ENCODE results near the gene TMEM54.

The TMEM54 gene

GRCh38 chr1:32899586-32900296 lies 1.4 kb downstream of the TMEM54 start:
- no peak for DNase-seq (ENCODE audit: low read depth)
- no peak for TF ChIP-seq CTCF (IDR thresholded peaks at IDR 0.05; ENCODE audit: low read length, missing control alignments)
- H3K4me3 ChIP-seq (replicated peaks; ENCODE audit: low read depth, low read length), result no peak overlapping the region

- no peak for TF ChIP-seq CTCF (IDR thresholded peaks at IDR 0.05; ENCODE audit: low read length, missing control alignments)
- no peak for DNase-seq (ENCODE audit: low read depth)
- no peak overlapping the region for H3K4me3 ChIP-seq (replicated peaks; ENCODE audit: low read depth, low read length)
Measured at GRCh38 chr1:32898958-32899357, 2.2 kb downstream of the TMEM54 start.

GRCh38 chr1:32898056-32898455 lies 3.1 kb downstream of the TMEM54 start:
- H3K4me3 ChIP-seq (replicated peaks; ENCODE audit: low read depth, low read length), result no peak overlapping the region
- DNase-seq (ENCODE audit: low read depth), result no peak
- TF ChIP-seq CTCF (IDR thresholded peaks at IDR 0.05; ENCODE audit: low read length, missing control alignments), result no peak

GRCh38 chr1:32897082-32898049 lies 3.8 kb downstream of the TMEM54 start:
- H3K4me3 ChIP-seq (replicated peaks; ENCODE audit: low read depth, low read length), result no peak overlapping the region
- no peak for TF ChIP-seq CTCF (IDR thresholded peaks at IDR 0.05; ENCODE audit: low read length, missing control alignments)
- DNase-seq (ENCODE audit: low read depth), result no peak

GRCh38 chr1:32896451-32896850 lies 4.7 kb downstream of the TMEM54 start:
- H3K4me3 ChIP-seq (replicated peaks; ENCODE audit: low read depth, low read length), result no peak overlapping the region
- DNase-seq (ENCODE audit: low read depth), result no peak
- no peak for TF ChIP-seq CTCF (IDR thresholded peaks at IDR 0.05; ENCODE audit: low read length, missing control alignments)

- H3K4me3 ChIP-seq (replicated peaks; ENCODE audit: low read depth, low read length), result no peak overlapping the region
- no peak for TF ChIP-seq CTCF (IDR thresholded peaks at IDR 0.05; ENCODE audit: low read length, missing control alignments)
- no peak for DNase-seq (ENCODE audit: low read depth)
Measured at GRCh38 chr1:32895325-32896215, 5.6 kb downstream of the TMEM54 start.
